NCI-H2196 treated with DMSO at 0.1 percent for 48 hours (cell line): Measurements from ENCODE around the gene DTHD1.

ENCODE experiments used
- DNase-seq: peaks from one replicate; lab custom pipeline; 2025; ENCODE audit not compliant: unreplicated experiment; lab: John Stamatoyannopoulos, UW

DTHD1 gene

DNA sequence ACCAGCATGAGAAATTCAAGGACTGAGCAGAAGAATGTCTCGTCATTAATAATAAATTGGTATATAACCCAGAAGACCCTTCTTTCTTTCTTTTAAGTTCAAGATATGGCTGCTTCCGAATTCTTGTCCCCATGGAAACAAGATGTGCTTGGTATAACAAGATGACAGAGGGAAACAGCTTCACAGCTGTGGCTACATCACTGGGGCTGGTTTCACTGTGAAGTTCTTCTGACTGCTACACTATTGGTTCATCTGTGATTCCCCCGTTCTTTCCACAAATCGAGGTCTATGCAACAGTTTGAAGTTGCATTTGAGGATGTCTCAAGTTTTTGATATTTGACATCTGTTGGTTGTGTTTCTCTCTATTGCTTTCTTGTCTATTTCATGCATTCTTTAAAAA, 12.3 kb upstream of the DTHD1 start:
- DNase-seq, result no peak

- DNase-seq, result no peak
Observed at GRCh38 chr4:36269533-36270173, 11.8 kb upstream of the DTHD1 start.

DNA sequence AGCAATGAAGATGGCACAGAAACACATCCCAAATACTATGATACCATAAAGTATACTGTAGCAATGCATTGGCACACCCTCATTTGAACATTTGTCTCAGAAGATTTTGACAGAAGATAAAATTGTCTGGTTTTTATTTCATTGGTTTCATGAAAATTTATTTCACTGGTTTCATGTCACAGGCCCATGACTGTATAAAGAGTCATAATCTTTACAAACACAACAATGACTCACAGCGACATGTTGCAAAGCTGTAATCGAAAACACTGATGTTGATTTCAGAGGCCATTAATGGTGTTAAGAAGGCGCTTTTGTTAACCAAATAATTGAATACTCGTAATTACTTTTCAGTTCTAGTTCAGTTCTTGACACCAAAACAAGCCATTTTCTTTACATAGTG, 8.1 kb upstream of the DTHD1 start:
- no peak for DNase-seq

- no peak for DNase-seq
Observed at GRCh38 chr4:36274158-36274557, 7.3 kb upstream of the DTHD1 start.

GRCh38 chr4:36277533-36277932, 3.9 kb upstream of the DTHD1 start:
- no peak for DNase-seq

DNA sequence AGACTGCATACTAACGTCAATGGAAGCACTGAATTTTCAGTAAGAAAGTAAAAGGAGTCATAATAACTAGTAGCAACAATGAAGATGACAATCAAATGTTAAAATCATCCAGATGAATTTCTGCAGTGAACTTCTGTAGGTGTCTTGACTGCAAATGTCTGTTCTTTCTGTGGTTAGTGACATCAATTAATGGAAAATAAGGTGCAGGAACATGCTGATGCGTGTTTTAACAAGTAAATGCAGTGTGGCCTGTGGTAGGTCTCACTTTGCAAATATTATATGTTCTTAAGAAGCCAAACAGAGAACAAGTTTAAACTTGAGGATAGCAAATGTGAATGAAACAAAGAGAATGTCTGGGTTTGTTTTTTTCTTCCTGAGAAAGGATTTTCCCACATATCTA, 2.6 kb upstream of the DTHD1 start:
- no peak for DNase-seq

DNA sequence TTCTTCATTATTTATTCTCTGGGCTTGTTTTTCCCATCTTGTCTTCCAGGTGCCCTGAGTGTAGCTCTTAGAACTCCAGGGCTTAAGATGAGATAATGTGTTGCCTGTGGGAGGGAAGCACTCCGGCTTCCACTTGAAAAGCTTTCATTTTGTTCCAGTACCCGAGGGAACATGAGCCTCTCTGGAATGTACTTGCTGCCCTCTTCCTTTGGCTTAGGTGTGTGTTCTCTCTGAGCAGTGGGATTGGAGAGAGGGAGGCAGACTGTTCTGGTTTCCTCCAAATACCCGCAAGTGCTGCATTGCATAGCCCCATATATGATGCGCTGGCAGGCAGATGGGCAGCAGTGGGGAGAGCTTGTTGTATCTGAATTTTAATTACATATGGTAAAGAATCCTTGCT, 861 bp upstream of the DTHD1 start:
- DNase-seq, result no peak

DNA sequence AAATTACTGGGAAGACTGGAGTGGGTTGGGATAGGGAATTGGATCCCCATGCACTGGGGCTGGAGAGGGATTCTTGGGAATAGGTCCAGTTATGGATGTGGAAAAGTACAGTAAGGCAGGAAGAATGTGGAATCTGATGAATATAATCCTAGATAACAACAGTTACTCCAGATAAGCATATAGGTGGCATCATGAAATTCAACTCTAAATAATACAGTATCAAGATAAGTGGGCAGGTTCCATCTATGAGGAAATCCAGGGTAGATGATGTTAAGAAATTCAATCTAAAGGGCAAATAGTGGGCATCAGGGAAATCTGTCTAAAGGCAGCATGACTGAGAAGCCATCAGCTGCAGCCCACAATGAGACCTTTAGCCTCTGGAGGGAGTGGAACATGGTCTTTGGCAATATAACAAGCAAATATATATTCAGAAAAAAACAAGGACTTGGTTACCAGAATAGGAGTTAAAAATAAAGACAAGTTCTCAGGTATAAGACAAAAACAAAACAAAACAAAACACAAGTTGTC, 1.2 kb downstream of the DTHD1 start:
- no peak for DNase-seq

GRCh38 chr4:36283912-36284465, 2.6 kb downstream of the DTHD1 start:
- no peak for DNase-seq

DNA sequence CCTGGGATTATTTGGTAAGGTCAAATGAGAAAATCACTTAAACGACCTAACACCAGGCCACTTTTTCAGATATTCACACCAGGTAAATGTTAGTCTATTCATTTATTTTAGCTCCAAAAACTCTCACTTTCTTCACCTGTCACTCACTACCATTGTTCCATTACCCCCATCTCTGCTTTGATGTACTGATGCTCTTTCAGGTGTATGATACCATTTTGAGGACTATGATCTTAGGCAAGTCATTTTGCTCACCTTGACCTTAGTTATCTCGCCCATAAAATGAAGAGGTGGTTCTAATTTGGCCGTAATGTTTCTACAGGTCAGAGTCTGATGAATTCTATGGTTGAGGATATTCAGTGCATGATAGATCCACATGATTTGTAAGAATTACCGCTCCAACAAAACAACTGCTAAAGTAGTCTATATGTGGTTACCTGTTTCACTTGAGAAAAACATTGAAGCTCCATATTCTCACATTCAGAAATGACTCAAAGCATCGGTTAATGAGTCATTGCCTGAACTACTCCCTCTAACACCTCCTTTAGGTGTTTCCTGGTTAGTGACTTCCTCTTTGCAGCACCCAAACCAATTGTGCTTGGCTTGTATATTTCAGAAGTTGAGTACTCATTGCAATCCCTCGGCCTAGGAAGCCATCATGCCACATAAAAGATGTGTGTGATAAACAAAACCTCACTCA, 4.5 kb downstream of the DTHD1 start:
- DNase-seq, result no peak

GRCh38 chr4:36286481-36286871, 5.1 kb downstream of the DTHD1 start:
- DNase-seq, result no peak

DNA sequence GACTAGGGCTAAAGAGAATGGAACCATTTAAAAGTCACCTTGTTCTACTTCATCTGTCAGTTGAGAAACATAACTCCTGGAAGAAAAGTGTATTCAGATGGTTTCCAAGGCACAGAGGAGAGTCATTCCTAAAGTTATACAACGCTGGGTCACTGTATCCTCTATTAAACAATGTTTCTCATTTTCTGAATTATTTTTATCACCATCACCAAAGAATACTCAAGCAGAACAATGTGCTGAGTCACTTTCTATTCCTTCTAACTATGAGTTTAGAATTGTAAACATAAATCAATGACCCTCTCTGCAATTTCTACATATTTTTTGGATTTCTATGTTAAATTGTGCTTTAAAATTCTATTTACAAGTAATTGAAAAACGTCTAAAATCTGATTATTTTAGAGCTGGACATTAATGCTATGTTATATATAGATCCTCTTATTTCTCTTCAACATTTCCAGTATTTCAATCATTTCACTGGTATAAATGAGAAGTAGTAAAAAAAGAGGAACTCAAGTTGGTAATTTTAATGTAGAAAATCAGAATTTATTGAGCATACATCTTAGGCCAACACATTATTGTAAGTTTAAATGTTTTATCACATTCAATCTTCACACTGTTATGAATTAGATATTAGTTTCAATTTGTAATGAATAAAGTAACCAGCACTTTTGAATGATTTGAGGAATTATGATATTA, 7.5 kb downstream of the DTHD1 start:
- no peak for DNase-seq

- DNase-seq, result no peak
Observed at GRCh38 chr4:36290641-36291040, 9.2 kb downstream of the DTHD1 start.

- DNase-seq, result no peak
Observed at GRCh38 chr4:36292556-36293188, 11.3 kb downstream of the DTHD1 start.

- DNase-seq, result no peak
Observed at GRCh38 chr4:36301127-36301526, 19.7 kb downstream of the DTHD1 start.

DNA sequence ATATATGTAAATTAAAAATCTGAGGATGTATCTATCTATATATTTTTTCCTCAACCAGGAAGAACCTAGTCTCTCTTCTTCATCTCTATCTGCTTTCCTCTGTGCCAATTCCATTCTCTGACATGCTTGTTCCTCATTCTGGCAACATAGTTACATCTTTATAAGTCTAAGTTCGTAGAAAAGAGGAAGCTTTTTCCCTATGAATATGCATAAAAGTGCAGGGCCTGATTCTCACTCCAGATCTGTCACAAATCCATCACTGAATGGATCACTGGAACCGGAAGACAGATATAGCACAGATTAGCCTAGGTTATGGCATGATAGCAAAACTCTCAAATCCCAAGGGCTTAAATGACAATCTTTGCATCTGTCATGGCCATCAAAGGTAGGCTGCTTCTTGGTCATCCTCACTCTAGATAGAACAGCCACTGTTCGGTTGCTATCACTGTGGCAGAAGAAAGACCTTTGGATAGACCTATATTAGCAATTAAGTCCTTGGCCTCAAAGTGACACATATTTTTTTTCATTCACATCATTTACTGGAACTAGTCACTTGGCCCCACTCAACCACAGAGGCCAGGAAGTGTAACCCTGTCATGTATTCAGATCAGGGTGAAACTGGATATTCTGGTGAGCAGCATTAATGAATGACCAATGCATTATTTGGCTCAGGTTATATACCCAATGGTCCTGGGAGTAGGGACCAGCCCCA, 22.2 kb downstream of the DTHD1 start:
- DNase-seq, result no peak

GRCh38 chr4:36304138-36304681, 22.8 kb downstream of the DTHD1 start:
- DNase-seq, result no peak

- DNase-seq, result no peak
Observed at GRCh38 chr4:36308150-36308549, 26.7 kb downstream of the DTHD1 start.

- DNase-seq, result no peak
Observed at GRCh38 chr4:36310216-36310615, 28.8 kb downstream of the DTHD1 start.

DNA sequence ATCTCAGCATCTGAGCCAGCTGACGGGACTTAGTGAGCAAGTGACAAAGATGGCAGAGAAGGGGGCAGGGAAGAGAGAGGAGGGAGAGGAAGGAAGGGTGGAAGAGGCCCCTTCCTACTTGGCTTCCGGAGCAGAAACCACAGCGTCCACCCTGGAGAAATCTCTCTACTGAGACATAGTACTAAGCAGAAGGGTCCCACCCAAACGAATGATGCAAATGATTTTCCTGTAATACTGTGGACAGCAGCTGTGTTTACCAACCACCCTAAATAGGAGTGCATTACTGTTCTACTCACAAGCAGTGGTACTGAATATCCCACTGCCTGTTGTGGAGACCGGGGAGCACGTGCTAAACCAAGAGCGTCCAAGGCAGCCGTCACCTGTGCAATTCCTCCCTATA, 29.4 kb downstream of the DTHD1 start:
- DNase-seq, result no peak
